Activated CD4-positive, CD25-positive, alpha-beta regulatory T cell treated with anti-CD3 and anti-CD28 coated beads, Interleukin-2, amount 50 U/mL, for 72 hours (primary cell): ENCODE measurements around the gene ZNF512B.
"Not testable (repeated sequence)": the region's sequence is repeated elsewhere in the genome, so short reads cannot be mapped to it uniquely, and the experiment has no call there.

Experiments used
- DNase-seq: peaks from one replicate; pipeline ENCODE4 v3.0.0; 2021

ZNF512B gene

GRCh38 chr20:63963348-63963741 is 6.4 kb downstream of the ZNF512B start:
- no peak for DNase-seq

GRCh38 chr20:63962426-63963347 is 7.0 kb downstream of the ZNF512B start:
- DNase-seq, result no peak

GRCh38 chr20:63961664-63962425 is 7.9 kb downstream of the ZNF512B start:
- DNase-seq, result no peak

- DNase-seq, result not testable (repeated sequence)
These were observed 8.8 kb downstream of the ZNF512B start for GRCh38 chr20:63960654-63961621.

- no peak for DNase-seq
These were observed 10.0 kb downstream of the ZNF512B start for GRCh38 chr20:63959699-63960075.

- DNase-seq, result no peak
These were observed 10.6 kb downstream of the ZNF512B start for GRCh38 chr20:63958964-63959698.

GRCh38 chr20:63958471-63958870 is 11.3 kb downstream of the ZNF512B start:
- DNase-seq, result no peak

- no peak for DNase-seq
These were observed 11.9 kb downstream of the ZNF512B start for GRCh38 chr20:63957690-63958441.

GRCh38 chr20:63957004-63957689 is 12.6 kb downstream of the ZNF512B start:
- DNase-seq, result peak; percentile 64

GRCh38 chr20:63956664-63957003 is 13.1 kb downstream of the ZNF512B start:
- no peak for DNase-seq

GRCh38 chr20:63955827-63956663 is 13.7 kb downstream of the ZNF512B start, which contains the start of gene UCKL1:
UCKL1 (minus strand) TSS chr20:63956416; CDS start chr20:63956372, 44 bp downstream.
- peak; percentile 86 for DNase-seq

- DNase-seq, result no peak
These were observed 14.4 kb downstream of the ZNF512B start for GRCh38 chr20:63955281-63955826.

GRCh38 chr20:63953764-63954429 is 15.8 kb downstream of the ZNF512B start:
- DNase-seq, result no peak

- no peak for DNase-seq
These were observed 17.0 kb downstream of the ZNF512B start for GRCh38 chr20:63952769-63953168.

GRCh38 chr20:63952210-63952535 is 17.6 kb downstream of the ZNF512B start:
- DNase-seq, result no peak

GRCh38 chr20:63951398-63952209 is 18.1 kb downstream of the ZNF512B start:
- no peak for DNase-seq

GRCh38 chr20:63950701-63951397 is 18.9 kb downstream of the ZNF512B start:
- DNase-seq, result no peak
